Stomach (tissue), 9 donors: ENCODE results near the gene KRT4. TPM values are rescaled to one million over a fixed set of nuclear protein-coding genes. Genes with fewer than 3 reads are reported as not detected.

ENCODE experiments used
- DNase-seq, 2 donors: peaks; one replicate each; pipeline versions ENCODE4 v3.0.0 to v3.0.0-alpha.2; 2013 to 2019
- H3K27ac ChIP-seq, 5 donors: fragments of 200-600 bp in 4 of 5; sonication (generic) in 4 of 5; one replicate each; pipeline ENCODE4 v1.5.1; 2013 to 2019; ENCODE audit warnings: mild to moderate bottlenecking in 1 of 5, moderate library complexity in 1 of 5
- H3K27me3 ChIP-seq, 3 donors: fragments of 200-600 bp; sonication (generic); one replicate each; pipeline ENCODE4 v1.5.1; 2017 to 2019; ENCODE audit warnings: mixed run types in 1 of 3
- H3K36me3 ChIP-seq, 4 donors: fragments of 200-600 bp; sonication (generic); 1 replicate in 3 of 4; 2 replicates in 1 of 4; pipeline ENCODE4 v1.5.1; 2016 to 2019
- H3K4me1 ChIP-seq, 4 donors: fragments of 200-600 bp; sonication (generic); one replicate each; pipeline ENCODE4 v1.5.1; 2016 to 2019
- H3K4me3 ChIP-seq, 4 donors: fragments of 200-600 bp; sonication (generic) in 3 of 4; one replicate each; pipeline ENCODE4 v1.5.1; 2016 to 2019; ENCODE audit warnings: mild to moderate bottlenecking in 1 of 4
- H3K9me3 ChIP-seq, 4 donors: fragments of 200-600 bp; sonication (generic); one replicate each; pipeline ENCODE4 v1.5.1; 2016 to 2019
- CTCF ChIP-seq, 7 experiments: fragments of 450-650 bp in 4 of 7; fragments of 200-600 bp in 3 of 7; sonication (generic) in 3 of 7; IDR thresholded peaks; one replicate each; pipeline ENCODE4 v1.5.1; 2016 to 2019; ENCODE audit warnings: antibody characterized with exemption in 7 of 7, control low read depth in 2 of 7, mild to moderate bottlenecking in 1 of 7
- EP300 ChIP-seq: sonication (generic); formaldehyde crosslinking; IDR thresholded peaks from one replicate; pipeline ENCODE4 v1.6.1; 2017; ENCODE audit warnings: antibody characterized with exemption
- POLR2A ChIP-seq, 4 donors: fragments of 450-650 bp; IDR thresholded peaks; one replicate each; pipeline ENCODE4 v1.6.1; 2016; ENCODE audit warnings: antibody characterized with exemption in 4 of 4, control low read depth in 2 of 4, mild to moderate bottlenecking in 1 of 4, moderate library complexity in 1 of 4
- POLR2AphosphoS5 ChIP-seq, 3 donors: sonication (generic); formaldehyde crosslinking; IDR thresholded peaks; one replicate each; pipeline ENCODE4 v1.6.1; 2016; ENCODE audit warnings: antibody characterized with exemption in 3 of 3
- WGBS, 5 donors: extraction: QIAGEN DNeasy Blood & Tissue Kit in 3 of 5; methylation state at CpG; one replicate each; pipeline versions ENCODE4 v1.1.5 to v1.1.7; 2013 to 2018; 5-methylcytosine and 5-hydroxymethylcytosine counted together
- intact Hi-C: fragments of 100-400 bp; cut with DNase I; formaldehyde crosslinking; loops from one replicate; pipeline ENCODE4 v1.15.1; 2023; ENCODE audit warnings: low total_unique reads
- polyA plus RNA-seq, 3 donors: library from polyadenylated mRNA; stranded (reverse); fragments of 200-250 nt; gene quantifications; one replicate each; pipeline ENCODE4 v1.2.3, GENCODE V29; 2013
- total RNA-seq, 5 donors: library from RNA; depleted of rRNA; stranded (reverse); fragments of >200 nt; gene quantifications; one replicate each; pipeline versions ENCODE4 v1.1.0 to v1.2.3, GENCODE V29; 2014 to 2016
- donor health status: healthy with polysubstance abuse.
- donor health status: Bipolar disorder and iron deficiency.
- donor health status: healthy.

KRT4 gene
- total and polyA plus RNA-seq, 8 donors: 5.1 to 2,693 (median 11.2) TPM; not detected in 4

GRCh38 chr12:52787324-52788191 lies 26.4 kb downstream of the KRT4 start:
- Histone ChIP-seq H3K36me3 (no peaks in the 10 kb centered on the region), H3K9me3 (no peaks in the 10 kb centered on the region), H3K4me1 (peaks cover 0 to 11% (median 8%) of the 10 kb centered on the region in 4 donors), H3K4me3 (no peak overlapping the region), H3K27me3 (peaks cover 0 to 60% (median 31%) of the 10 kb centered on the region in 3 donors), H3K27ac (no peak overlapping the region)
- DNase-seq: peak in 1 of 2 donors; percentile 56
- intact Hi-C loops: no loop called here
- WGBS, 5 donors: 63 to 77% (median 76%) methylated on average over 6 of the region's 6 CpGs
- TF ChIP-seq POLR2A (IDR thresholded peaks at IDR 0.05) (no peak), CTCF (IDR thresholded peaks at IDR 0.05) (no peak), POLR2AphosphoS5 (IDR thresholded peaks at IDR 0.05) (no peak), EP300 (no peak)

- Histone ChIP-seq H3K9me3 (no peaks in the 10 kb centered on the region), H3K36me3 (no peaks in the 10 kb centered on the region), H3K27me3 (peaks cover 0 to 41% (median 16%) of the 10 kb centered on the region in 3 donors), H3K4me1 (peaks cover 0 to 4% (median 2%) of the 10 kb centered on the region in 4 donors), H3K4me3 (no peak overlapping the region), H3K27ac (no peak overlapping the region)
- TF ChIP-seq POLR2A (IDR thresholded peaks at IDR 0.05) (no peak), EP300 (no peak), CTCF (IDR thresholded peaks at IDR 0.05) (no peak)
- 78 to 83% (median 82%) methylated on average over 3 of the region's 3 CpGs for WGBS, 5 donors
- DNase-seq: no peak
- intact Hi-C loops: no loop called here
Observed at GRCh38 chr12:52784909-52785308, 29.0 kb downstream of the KRT4 start.

GRCh38 chr12:52783563-52784316 lies 30.2 kb downstream of the KRT4 start:
- WGBS, 5 donors: 69 to 85% (median 82%) methylated on average over 7 of the region's 7 CpGs
- Histone ChIP-seq H3K36me3 (no peaks in the 10 kb centered on the region), H3K4me1 (no peaks in the 10 kb centered on the region), H3K4me3 (no peak overlapping the region), H3K9me3 (no peaks in the 10 kb centered on the region), H3K27me3 (peaks cover 0 to 30% (median 6%) of the 10 kb centered on the region in 3 donors), H3K27ac (no peak overlapping the region)
- intact Hi-C loops: no loop called here
- TF ChIP-seq POLR2A (IDR thresholded peaks at IDR 0.05): no peak
- no peak for TF ChIP-seq POLR2AphosphoS5 (IDR thresholded peaks at IDR 0.05)
- no peak for TF ChIP-seq CTCF (IDR thresholded peaks at IDR 0.05)
- no peak for TF ChIP-seq EP300
- DNase-seq: no peak

- 87 to 95% (median 89%) methylated on average over 4 of the region's 4 CpGs for WGBS, 5 donors
- H3K27me3 ChIP-seq: peaks cover 0 to 38% (median 0%) of the 10 kb centered on the region in 3 donors
- no peak for DNase-seq
- intact Hi-C loops: no loop called here
- no peak overlapping the region for H3K4me3 ChIP-seq
- TF ChIP-seq EP300: no peak
- no peak for TF ChIP-seq POLR2A (IDR thresholded peaks at IDR 0.05)
- TF ChIP-seq POLR2AphosphoS5 (IDR thresholded peaks at IDR 0.05): no peak
- TF ChIP-seq CTCF (IDR thresholded peaks at IDR 0.05): no peak
- no peaks in the 10 kb centered on the region for H3K9me3 ChIP-seq
- no peaks in the 10 kb centered on the region for H3K36me3 ChIP-seq
- no peaks in the 10 kb centered on the region for H3K4me1 ChIP-seq
- no peak overlapping the region for H3K27ac ChIP-seq
Observed at GRCh38 chr12:52782502-52782901, 31.4 kb downstream of the KRT4 start.
